DMS53 treated with DMSO at 0.1 percent for 48 hours (cell line): ENCODE measurements around the gene TADA1.
"Not testable (repeated sequence)": the region's sequence is repeated elsewhere in the genome, so short reads cannot be mapped to it uniquely, and the experiment has no call there.

Experiments
- DNase-seq: peaks from one replicate; lab custom pipeline; 2025; ENCODE audit not compliant: unreplicated experiment; lab: John Stamatoyannopoulos, UW

TADA1 gene

DNA sequence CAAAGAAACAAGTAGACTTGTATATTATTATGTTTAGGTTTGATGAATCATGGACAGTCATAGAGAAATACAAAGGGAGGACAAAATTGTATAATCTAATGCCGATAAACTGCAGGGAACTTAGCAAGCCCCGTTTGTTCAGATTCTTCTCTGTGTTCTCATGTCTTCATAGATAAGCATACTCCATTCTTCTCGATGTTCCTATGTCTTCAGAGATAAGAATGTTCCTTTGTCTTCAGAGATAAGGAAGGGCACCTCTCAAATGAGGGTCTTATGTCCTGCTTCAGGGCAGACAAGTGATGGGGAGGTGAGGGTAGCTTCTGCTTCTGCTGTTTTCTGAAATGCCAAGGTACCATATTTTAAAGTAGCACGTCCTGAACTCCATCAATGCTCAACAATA is 19.7 kb upstream of the TADA1 start:
- no peak for DNase-seq

GRCh38 chr1:166889776-166890175 is 13.7 kb upstream of the TADA1 start:
- no peak for DNase-seq

DNA sequence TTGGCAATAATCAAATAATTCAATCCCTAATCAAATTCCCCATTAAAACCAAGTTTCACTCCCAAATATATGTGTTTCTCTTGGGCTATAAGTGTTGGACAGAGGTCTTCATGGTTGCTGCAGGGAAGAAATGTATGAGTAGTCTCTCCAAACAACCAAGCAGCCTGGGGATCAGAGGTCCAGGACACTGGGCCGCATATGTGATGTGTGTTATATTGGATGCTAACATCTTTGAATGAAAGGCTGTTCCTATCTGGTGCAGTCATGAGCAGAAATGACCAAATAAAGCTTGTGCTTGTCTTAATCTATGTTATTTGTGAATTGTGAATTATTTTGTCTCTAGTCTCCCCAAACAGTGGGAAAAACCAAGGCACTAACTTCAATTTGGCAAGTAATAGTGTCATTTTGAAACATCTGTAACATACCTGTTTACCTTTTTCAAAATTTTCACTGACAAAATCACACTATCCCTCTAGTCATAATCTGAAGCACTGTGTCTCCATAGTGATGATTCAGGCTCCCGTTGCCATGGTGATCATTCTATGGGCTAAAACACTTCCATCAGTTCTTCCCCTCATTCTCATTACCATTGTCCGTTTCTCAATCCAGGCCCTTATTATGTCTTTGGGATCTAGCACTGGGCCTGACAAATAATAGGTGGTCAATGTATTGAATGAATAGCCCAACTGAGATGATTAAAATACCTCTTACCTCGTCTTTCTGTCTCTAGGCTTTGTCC is 12.5 kb upstream of the TADA1 start:
- no peak for DNase-seq

DNA sequence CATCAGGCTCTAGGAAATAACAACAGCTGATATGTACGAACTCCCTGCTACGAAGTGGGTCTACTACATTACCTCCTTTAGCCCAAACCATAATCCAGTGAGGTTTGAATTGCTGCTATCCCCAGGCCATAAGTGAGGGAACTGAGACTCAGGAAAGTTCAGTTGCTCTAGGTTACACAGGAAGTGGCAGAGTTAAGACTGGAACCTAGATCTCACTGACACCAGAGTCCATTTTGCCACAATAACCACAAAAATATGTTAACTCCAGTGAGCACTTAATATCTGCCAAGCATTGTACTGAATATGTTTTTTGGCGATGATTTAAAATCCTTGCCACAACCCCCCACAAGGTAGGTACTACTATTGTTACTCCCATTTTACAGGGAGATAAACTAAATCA is 8.9 kb upstream of the TADA1 start:
- DNase-seq = no peak

- peak; percentile 53 for DNase-seq
These were observed 8.1 kb upstream of the TADA1 start for GRCh38 chr1:166884040-166884642.

GRCh38 chr1:166882893-166883292 is 6.8 kb upstream of the TADA1 start:
- no peak for DNase-seq

DNA sequence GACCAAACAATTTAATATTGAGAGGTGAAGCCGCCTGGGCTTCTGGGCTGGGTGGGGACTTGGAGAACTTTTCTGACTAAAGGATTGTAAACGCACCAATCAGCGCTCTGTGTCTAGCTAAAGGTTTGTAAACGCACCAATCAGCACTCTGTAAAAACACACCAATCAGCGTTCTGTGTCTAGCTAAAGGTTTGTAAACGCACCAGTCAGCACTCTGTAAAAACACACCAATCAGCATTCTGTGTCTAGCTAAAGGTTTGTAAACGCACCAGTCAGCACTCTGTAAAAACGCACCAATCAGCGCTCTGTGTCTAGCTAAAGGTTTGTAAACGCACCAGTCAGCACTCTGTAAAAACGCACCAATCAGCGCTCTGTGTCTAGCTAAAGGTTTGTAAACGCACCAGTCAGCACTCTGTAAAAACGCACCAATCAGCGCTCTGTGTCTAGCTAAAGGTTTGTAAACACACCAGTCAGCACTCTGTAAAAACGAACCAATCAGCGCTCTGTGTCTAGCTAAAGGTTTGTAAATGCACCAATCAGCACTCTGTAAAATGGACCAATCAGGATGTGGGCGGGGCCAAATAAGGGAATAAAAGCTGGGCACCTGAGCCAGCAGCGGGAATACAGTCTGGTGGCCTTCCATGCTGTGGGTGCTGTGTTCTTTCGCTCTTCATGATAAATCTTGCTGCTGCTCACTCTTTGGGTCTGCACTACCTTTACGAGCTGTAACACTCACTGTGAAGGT is 2.3 kb upstream of the TADA1 start:
- DNase-seq = not testable (repeated sequence)

GRCh38 chr1:166876540-166876838 is 425 bp upstream of the TADA1 start:
- DNase-seq = no peak

- no peak for DNase-seq
These were observed 746 bp downstream of the TADA1 start for GRCh38 chr1:166875302-166875733.

- no peak for DNase-seq
These were observed 1.6 kb downstream of the TADA1 start for GRCh38 chr1:166874464-166874863.

DNA sequence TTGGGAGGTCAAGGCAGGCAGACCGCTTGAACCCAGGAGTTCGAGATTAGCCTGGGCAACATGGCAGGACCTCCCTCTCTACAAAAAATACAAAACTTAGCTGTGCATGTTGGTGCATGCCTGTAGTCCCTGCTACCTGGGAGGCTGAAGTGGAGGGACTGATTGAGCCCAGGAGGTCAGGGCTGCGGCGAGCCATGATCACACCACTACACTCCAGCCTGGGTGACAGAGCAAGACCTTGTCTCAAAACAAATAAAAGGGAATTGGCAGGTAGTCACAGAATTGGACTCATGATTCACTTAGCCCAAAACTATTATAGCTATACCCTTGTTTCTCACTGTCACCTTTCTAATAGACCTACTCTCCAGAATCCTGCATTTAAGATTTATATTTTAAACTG is 5.5 kb downstream of the TADA1 start:
- no peak for DNase-seq

- no peak for DNase-seq
These were observed 6.6 kb downstream of the TADA1 start for GRCh38 chr1:166869318-166870099.

- no peak for DNase-seq
These were observed 7.4 kb downstream of the TADA1 start for GRCh38 chr1:166868639-166869038.

DNA sequence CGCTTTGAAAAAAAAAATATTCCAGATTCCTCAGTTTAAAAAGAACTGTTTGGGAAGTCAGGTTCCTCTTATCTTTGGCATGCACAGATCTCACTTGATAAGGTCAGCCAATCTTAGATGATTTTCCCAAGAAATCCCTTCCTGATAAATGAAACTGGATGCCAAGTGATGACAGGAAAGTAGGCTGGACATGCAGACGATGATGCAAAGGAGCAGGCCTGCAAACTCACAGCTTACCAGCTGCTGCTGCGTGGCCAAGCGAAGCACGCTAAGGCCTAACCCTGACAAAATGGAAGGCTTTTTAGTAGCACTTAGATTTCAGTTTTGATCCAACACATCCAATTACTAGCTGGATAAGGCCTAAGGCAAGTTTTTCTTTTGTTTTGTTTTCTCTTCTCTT is 10.1 kb downstream of the TADA1 start:
- no peak for DNase-seq

DNA sequence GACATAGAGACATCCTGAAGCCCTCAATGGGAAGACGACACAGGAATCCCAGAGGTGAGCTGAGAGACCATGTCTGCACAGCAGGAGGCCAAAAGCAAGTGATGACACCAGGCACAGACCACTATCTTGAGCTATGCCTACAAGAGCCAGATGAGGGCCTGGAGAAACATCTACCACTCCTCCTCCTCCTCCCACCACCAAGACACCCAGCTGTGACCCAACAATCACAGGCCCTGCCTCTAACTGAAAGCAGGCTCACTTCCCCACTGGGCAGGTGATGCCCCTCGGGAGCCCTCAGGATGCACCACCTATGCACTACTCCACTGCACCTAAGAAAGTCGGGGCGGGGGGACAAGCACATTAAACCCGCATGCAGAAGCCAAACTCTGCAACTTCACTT is 16.5 kb downstream of the TADA1 start:
- DNase-seq = no peak

DNA sequence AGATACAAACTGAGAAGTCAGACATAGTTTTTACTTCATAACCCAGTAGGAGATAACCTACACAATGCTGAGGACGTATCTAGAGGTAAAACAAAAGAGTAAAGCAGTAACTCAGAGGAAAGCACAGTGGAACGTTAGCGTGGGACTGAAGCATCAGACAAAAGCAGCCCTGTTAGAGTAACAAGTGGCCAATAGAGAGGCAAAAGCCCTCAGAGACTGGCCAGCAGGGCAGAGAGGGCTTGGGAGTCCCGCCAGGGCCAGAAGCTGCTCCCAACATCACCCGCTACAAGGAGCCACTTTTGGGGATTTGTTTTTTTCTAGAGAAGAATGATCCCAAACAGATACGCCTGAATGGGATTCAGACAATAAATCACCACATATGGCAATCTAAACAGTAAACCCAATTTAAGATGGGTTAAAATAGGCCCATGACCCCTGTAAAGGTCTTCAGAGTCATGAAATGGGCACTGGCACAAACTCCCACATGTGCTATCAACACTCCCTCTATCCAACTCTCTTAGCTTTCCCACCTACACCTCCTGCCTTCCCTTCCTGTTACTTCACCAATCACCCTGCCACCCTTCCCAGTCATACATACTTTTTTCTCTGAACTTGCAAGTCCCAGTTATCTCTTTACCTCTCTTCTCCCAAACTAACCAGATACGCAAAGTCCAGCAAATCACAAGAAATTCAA is 17.2 kb downstream of the TADA1 start:
- no peak for DNase-seq

DNA sequence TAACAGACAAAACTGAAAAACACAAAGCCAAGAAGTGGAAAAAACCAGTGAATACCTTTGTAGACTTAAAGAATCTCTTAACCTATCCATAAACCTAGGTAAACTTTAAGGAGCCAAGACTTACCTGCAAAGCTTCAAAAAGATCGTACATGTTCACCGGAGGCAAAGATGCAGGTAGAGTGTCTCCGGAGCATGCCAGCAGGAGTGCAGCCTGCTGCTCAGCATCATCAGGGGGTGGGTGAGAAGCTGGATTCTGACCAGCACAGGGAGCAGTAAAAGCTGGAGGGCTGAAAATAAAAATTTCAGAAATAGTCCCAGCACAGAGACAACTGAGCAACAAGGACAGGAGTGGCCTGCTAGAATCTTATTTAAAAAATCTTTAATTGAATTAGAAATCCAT is 18.1 kb downstream of the TADA1 start:
- DNase-seq = no peak

DNA sequence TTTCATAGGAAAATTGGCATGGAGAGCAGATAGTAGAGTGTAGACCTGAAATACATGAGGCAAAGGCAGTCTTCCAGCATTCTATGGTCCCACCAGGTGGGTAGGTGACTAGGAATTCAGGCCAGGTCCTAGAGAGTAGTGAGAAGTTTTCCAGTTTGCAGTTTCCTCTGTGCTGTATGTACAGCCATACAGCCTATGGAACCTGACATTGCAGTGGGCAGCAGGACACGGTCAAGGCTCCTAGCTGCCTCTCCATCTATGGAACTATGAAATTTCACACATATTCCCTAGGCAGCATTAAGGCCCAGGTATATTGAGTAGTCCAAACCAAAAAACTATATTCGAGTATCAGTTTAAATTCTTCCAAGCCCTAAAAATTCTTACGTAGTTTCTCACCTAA is 20.5 kb downstream of the TADA1 start:
- no peak for DNase-seq

DNA sequence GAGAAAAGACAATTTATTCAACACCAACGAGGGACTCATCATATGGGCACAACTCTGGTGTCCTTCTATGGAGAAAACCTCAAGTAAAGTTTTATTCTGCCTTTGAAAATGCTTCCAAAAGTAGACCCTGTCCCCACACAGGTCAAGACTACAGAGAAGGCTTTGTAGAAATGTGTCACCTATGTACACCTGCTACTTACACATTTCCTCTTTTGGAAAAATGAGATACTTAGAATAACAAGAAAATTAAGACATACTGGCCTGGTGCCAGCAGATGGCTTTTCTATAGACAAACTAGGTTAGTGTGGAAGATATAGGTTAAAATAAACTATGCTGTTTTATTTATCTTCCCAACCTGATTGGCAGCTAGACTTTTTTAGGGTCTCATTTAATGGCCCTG is 23.1 kb downstream of the TADA1 start:
- DNase-seq = no peak

GRCh38 chr1:166849135-166849534 is 26.9 kb downstream of the TADA1 start:
- DNase-seq = no peak

DNA sequence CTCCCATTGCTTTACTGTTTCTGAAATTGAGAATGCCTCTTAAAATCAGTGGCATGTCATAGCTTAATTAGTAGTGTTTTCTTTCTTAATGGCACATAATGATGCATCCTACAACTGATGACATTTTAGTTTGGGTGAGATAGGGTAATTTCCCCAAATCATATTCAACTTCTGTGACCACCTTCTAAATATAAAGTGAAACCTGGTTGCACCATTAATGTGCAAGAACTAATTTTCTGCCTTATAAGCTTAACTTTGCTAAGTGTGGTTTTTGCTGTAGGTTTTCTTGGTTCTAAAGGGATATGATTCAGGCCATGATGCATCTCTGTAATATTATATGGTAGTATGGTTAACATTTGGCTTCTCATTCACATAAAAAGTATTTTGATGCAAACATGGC is 27.9 kb downstream of the TADA1 start:
- no peak for DNase-seq
